Epithelial cell of proximal tubule (primary cell): ENCODE measurements around the gene SLC20A1. TPM values are rescaled to one million over a fixed set of nuclear protein-coding genes. Genes with fewer than 3 reads are reported as not detected.
"Not testable (repeated sequence)": the region's sequence is repeated elsewhere in the genome, so short reads cannot be mapped to it uniquely, and the experiment has no call there.

Experiments
- DNase-seq: peaks from one replicate; pipeline ENCODE4 v3.0.0-alpha.2; 2011; ENCODE audit warnings: low read depth
- H3K4me3 ChIP-seq: 2 replicates; pipeline ENCODE4 v1.5.1; 2011; ENCODE audit warnings: low read depth, mild to moderate bottlenecking, low read length
- total RNA-seq: library from RNA; depleted of rRNA; stranded (reverse); fragments of >200 nt; gene quantifications from 2 replicates; pipeline ENCODE4 v1.2.3, GENCODE V29; 2015
- TF ChIP-seq, protein P1 (sequence below): conservative IDR thresholded peaks from 2 replicates; pipeline ENCODE4 v1.5.1; 2012; ENCODE audit warnings: low read depth, mild to moderate bottlenecking, low read length

SLC20A1 gene
- total RNA-seq, 1 donor from 2014 or later = 60.1 TPM

DNA sequence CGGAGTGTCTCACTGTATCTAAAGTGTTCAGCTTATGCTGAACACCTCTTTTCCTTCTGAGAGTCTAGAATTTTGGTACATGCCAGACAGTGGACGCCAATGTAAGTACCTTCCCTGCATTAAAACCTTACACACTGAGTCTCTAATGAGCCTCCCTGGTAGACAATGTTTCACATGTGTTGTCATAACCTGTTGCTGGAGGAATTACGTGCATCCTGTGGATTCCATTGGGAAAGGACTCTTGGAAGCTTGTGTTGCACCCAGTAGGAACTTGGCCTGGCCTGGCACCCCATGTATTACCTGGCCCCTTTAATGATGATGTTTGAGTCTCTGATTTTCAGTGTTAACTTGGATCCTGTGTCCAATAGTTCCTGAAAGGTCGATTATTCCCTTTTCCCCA is 40.8 kb upstream of the SLC20A1 start:
- H3K4me3 ChIP-seq = no peak overlapping the region
- TF ChIP-seq, protein P1, sequence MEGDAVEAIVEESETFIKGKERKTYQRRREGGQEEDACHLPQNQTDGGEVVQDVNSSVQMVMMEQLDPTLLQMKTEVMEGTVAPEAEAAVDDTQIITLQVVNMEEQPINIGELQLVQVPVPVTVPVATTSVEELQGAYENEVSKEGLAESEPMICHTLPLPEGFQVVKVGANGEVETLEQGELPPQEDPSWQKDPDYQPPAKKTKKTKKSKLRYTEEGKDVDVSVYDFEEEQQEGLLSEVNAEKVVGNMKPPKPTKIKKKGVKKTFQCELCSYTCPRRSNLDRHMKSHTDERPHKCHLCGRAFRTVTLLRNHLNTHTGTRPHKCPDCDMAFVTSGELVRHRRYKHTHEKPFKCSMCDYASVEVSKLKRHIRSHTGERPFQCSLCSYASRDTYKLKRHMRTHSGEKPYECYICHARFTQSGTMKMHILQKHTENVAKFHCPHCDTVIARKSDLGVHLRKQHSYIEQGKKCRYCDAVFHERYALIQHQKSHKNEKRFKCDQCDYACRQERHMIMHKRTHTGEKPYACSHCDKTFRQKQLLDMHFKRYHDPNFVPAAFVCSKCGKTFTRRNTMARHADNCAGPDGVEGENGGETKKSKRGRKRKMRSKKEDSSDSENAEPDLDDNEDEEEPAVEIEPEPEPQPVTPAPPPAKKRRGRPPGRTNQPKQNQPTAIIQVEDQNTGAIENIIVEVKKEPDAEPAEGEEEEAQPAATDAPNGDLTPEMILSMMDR = no peak
- no peak for DNase-seq

DNA sequence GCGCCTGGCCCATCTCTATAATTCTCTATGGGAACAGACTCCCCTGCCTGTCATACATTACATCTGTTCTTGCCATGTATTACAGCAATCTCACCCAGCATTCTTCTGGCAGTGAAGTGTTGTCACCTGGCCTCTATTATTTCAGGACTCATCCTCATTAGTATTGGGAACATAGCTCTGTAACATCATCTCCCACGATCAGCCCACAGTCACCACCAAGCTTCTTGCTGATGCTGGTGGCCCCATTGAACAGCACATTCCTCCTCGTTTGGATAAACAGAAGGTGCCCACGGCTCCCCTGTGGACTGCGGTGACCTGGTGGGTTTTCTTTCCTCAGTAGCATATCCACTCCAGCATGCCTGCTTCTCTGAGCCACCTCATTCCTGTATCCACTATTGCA is 39.8 kb upstream of the SLC20A1 start:
- DNase-seq = no peak
- TF ChIP-seq, protein P1 = no peak
- H3K4me3 ChIP-seq = no peak overlapping the region

DNA sequence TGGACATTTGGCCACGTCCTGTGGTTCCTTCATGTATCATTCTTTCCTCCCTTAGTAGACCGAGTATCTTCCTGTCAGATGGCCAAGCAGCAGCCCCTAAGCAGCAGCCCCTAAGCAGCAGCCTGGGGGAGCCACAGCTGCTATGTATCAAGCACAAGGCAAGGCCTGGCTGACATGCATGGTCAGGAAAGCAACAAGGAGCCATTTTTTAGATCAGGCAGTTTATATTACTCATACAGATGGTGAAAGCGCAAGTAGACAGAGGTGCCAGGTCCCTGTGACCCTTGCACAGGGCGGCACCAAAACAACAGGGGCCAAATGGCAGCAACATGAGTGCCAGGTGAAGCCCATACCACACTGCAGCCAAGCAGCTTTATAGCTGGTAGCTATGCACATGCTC is 39.2 kb upstream of the SLC20A1 start:
- DNase-seq = no peak
- H3K4me3 ChIP-seq = no peak overlapping the region
- TF ChIP-seq, protein P1 = no peak

DNA sequence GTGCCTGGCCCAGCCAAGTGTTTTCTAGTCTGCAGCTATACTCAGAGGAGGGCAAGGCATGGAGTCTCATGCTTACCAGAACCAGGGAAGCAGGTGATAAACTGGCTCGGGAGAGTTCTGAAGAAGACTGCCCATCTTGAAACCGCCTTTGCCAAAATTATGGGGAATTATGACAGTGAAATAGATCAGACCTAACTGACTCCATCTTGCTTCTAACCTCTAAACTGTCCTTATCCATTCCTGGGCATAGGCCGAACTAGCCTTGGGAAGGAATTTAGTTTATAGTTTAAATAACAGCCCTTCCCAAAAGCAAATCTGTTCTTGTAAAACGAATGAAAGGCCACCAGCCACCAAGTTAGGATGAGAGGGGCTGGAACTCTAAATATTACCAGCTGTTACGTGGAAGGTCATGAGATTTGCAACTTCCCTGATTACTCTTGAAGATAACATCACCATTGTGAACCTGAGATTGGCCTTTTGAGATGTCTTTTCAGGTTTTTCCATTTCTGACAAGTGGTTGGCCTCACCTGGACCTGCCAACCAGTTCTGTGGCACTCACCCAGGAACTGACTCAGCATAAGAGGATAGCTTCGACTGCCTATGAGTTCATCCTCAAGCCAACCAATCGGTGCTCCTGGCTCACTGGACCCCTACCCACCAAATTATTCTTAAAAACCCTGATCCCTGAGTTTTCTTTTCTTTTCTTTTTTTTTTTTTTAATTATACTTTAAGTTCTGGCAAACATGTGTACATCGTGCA is 37.9 kb upstream of the SLC20A1 start:
- TF ChIP-seq, protein P1 = no peak
- no peak for DNase-seq
- H3K4me3 ChIP-seq = no peak overlapping the region

DNA sequence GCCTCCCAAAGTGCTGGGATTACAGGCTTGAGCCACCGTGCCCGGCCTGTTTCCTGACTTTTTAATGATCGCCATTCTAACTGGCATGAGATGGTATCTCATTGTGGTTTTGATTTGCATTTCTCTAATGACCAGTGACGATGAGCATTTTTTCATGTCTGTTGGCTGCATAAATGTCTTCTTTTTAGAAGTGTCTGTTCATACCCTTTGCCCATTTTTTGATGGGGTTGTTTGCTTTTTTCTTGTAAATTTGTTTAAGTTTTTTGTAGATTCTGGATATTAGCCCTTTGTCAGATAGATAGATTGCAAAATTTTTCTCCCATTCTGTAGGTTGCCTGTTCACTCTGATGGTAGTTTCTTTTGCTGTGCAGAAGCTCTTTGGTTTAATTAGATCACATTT is 36.4 kb upstream of the SLC20A1 start:
- not testable (repeated sequence) for H3K4me3 ChIP-seq, DNase-seq

DNA sequence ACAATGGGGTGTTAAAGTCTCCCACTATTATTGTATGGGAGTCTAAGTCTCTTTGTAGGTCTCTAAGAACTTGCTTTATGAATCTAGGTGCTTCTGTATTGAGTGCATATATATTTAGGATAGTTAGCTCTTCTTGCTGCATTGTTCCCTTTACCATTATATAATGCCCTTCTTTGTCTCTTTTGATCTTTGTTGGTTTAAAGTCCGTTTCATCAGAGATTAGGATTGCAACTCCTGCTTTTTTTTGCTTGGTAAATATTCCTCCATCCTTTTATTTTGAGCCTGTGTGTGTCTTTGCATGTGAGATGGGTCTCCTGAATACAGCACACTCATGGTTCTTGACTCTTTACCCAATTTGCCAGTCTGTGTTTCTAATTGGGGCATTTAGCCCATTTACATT is 33.5 kb upstream of the SLC20A1 start:
- DNase-seq, H3K4me3 ChIP-seq: not testable (repeated sequence)

DNA sequence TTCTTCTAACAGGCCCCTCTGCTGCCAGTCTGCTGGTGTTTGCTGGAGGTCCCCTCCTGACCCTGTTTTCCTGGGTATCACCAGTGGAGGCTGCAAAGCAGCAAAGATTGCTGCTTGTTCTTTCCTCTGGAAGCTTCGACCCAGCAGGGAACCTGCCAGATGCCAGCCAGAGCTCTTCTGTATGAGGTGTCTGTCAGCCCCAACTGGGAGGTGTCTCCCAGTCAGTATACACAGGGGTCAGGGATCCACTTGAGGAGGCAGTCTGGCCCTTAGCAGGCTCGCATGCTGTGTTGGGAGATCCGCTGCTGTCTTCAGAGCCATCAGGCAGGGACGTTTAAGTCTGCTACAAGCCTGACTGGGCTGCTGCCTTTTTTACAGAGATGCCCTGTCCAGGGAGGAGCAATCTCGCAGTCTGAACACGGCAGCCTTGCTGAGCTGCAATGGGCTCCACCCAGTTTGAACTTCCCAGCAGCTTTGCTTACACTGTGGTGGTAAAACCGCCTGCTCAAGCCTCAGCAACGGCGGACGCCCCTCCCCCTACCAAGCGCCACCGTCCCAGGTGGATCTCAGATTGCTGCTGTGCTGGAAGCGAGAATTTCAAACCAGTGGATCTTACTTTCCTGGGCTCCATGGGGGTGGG is 31.4 kb upstream of the SLC20A1 start:
- no peak for DNase-seq
- H3K4me3 ChIP-seq = no peak overlapping the region
- TF ChIP-seq, protein P1 = no peak

DNA sequence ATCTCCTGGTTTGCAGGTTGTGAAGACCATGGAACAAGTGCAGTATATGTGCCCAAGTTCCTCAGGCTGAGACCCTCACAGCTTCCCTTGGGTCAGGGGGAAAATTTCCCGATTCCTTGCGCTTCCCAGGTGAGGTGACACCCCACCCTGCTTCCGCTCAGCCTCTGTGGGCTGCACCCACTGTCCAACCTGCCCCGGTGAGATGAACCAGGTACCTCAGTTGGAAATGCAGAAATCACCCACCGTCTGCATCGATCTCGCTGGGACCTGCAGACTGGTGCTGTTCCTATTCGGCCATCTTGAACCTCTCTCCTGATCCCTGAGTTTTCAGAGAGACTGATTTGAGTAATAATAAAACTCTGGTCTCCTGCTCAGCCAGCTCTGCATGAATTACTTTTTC is 30.7 kb upstream of the SLC20A1 start:
- no peak overlapping the region for H3K4me3 ChIP-seq
- DNase-seq = no peak
- TF ChIP-seq, protein P1 = no peak

DNA sequence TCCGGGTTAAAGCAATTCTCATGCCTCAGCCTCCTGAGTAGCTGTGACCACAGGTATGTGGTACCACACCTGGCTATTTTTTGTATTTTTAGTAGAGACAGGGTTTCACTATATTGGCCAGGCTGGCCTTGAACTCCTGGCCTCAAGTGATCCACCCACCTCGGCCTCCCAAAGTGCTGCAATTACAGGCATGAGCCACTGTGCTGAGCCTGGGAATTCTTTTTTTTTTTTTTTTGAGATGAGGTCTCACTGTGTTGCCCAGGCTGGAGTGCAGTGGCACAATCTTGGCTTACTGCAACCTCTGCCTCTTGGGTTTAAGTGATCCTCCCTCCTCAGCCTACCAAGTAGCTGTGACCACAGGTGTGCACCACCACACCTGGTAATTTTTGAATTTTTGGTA is 29.9 kb upstream of the SLC20A1 start:
- DNase-seq, H3K4me3 ChIP-seq: not testable (repeated sequence)
